Activated naive CD8-positive, alpha-beta T cell (primary cell): ENCODE data around the gene TMEM89.

Experiments used
- H3K27ac Mint-ChIP-seq: one replicate; pipeline ENCODE4 v1.8.0; 2021; ENCODE audit warnings: mixed read lengths
- H3K27me3 Mint-ChIP-seq: one replicate; pipeline ENCODE4 v1.8.0; 2021; ENCODE audit warnings: mixed read lengths
- H3K36me3 Mint-ChIP-seq: one replicate; pipeline ENCODE4 v1.8.0; 2021; ENCODE audit warnings: mixed read lengths
- H3K4me1 Mint-ChIP-seq: one replicate; pipeline ENCODE4 v1.8.0; 2021; ENCODE audit warnings: low read depth, mixed read lengths
- H3K4me3 Mint-ChIP-seq: one replicate; pipeline ENCODE4 v1.8.0; 2021; ENCODE audit warnings: mild to moderate bottlenecking, mixed read lengths
- H3K9me3 Mint-ChIP-seq: one replicate; pipeline ENCODE4 v1.8.0; 2021; ENCODE audit warnings: low read depth, mixed read lengths

The TMEM89 gene

DNA sequence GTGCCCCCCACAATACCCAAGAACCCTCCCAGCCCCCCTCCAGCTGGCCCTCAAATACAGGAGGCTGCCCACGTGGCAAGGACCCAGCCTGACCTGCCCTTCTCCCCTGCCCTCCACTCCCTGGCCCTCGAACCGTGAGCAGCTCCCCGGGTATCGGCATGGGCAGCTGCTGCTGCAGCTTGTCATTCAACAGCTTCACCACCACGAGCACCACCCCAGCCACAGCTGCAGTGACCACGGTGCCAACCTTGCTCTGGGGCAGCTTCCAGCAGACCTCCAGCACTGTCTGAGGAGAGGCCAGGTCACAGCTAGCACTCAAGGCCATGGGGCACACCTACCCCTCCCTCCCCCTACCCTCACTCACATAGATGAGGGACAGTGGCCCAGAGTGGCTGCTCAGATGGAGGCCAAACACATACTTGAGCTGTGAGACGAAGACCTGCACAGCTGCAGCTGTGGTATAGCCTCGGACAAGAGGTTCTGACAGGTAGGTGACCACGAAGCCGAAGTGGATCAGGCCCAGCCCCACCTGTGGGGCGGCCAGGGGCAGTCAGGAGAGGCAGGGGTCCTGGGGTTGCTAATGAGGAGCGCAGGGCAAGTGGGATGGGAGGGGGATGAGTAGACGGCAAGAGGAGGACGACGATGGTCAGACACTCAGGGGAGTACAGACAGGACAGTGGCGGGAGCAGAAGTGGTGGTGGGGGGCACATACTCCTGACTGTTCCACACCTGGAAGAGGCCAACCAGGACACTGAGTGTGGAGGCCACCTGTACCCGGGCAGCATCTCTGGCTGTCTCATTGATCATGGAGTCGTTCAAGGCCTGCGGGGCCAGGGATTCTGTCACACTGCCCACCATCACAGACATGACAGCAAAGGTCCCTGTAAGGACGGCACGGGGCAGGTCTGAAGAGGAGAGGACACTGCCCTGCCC is 10.2 kb upstream of the TMEM89 start:
- Mint-ChIP-seq H3K27me3 (no peaks in the 10 kb centered on the region), H3K4me3 (no peak overlapping the region), H3K4me1 (peaks cover 18% of the 10 kb centered on the region), H3K36me3 (peaks cover 3% of the 10 kb centered on the region), H3K27ac (no peak overlapping the region), H3K9me3 (no peaks in the 10 kb centered on the region)

DNA sequence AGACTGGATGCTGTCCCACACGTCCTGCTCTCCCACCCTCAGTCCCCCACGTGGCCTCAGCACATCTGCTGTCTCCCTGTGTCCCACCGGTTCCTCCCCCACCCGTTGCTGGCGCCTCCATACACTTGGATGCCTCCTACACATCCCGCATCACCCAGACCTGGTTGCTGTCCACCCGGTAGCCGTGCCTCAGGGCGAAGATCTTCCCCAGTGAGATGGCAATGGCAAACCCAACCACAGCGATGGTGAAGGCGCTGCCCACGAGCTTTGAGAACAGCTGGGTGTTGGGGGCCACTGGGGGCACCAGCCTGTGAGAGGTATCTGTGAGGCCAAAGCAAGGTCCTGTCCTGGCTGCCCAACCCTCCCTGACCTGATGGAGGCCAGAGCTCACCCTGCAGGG is 9.3 kb upstream of the TMEM89 start:
- Mint-ChIP-seq H3K9me3 (no peaks in the 10 kb centered on the region), H3K27me3 (no peaks in the 10 kb centered on the region), H3K36me3 (peaks cover 3% of the 10 kb centered on the region), H3K4me1 (peaks cover 13% of the 10 kb centered on the region), H3K4me3 (no peak overlapping the region), H3K27ac (no peak overlapping the region)

DNA sequence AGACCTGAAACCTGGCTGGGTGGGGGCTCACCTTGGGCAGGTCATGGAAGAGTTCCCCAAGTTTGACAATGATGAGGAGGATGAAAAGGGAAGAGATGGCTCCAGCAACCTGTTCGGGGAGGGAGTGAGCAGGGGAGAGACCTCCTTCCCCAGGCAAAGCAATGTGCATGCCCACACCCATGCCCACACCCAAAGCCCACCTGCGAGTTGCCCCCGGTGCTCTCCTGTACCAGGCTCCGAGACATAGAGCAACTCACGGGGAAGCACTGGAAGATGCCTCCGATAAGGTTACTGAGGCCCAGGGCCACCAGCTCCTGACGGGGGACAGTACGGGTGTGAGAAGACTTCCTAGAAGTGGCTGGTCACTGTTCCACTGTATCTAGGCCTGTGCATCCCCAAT is 8.8 kb upstream of the TMEM89 start:
- Mint-ChIP-seq H3K27ac (no peak overlapping the region), H3K27me3 (no peaks in the 10 kb centered on the region), H3K36me3 (peaks cover 3% of the 10 kb centered on the region), H3K9me3 (no peaks in the 10 kb centered on the region), H3K4me3 (no peak overlapping the region), H3K4me1 (peaks cover 11% of the 10 kb centered on the region)

DNA sequence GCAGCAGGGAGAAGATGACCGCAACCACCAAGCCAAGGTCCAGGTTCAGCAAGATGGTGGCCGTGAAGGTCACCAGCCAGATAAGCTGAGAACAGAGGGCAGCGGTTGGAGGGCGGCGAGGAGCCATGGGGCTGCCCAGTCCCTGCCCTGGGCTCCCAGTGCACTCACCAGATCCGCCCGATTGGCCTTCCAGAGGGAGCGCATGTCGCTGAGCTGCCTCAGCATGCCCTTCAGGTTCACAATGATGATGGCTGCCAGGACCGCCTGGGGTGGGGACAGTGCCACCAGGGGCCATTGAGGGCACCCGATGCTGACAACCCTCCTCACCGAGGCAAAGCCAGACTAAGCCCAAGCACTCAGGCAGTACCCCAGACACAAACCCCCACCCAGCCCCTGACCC is 8.3 kb upstream of the TMEM89 start:
- Mint-ChIP-seq H3K4me3 (no peak overlapping the region), H3K9me3 (no peaks in the 10 kb centered on the region), H3K27me3 (no peaks in the 10 kb centered on the region), H3K36me3 (peaks cover 3% of the 10 kb centered on the region), H3K27ac (no peak overlapping the region), H3K4me1 (peaks cover 11% of the 10 kb centered on the region)

DNA sequence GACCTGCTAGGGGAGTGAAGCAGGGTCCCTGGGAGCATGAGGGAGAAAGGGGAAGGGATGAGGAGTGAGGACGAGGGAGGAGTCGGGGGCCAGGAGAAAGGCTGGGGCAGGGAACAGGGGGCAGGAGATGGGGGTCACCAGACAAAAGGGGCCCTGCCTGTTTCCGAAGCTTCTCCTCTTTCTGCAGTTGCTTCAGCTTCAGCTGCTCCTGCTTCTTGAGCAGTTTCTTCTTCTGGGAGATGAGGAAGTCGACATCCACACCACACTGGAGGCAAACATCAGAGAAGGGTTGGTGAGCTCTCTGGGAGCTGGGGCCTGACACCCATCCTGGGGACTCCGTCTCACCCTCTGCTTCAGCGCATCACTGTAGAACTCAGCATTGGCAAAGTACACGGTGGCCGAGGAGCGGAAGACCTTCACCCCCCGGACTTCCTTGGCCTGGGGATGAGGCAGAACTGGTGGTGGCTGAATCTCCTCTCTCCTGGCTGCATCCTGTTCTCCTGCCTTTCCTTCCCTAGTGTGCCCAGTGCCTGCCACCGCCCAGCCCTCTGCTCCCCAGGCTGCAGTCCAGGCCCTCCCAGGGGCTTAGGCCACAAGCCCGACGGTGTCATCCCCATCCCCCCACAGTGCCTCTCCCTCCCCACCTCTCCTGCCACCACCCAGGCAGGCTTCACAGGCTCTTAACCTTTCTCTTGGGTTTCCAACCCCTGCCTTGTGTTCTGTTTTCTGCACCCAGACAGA is 6.9 kb upstream of the TMEM89 start:
- no peaks in the 10 kb centered on the region for H3K9me3 Mint-ChIP-seq
- no peaks in the 10 kb centered on the region for H3K27me3 Mint-ChIP-seq
- H3K4me3 Mint-ChIP-seq = no peak overlapping the region
- H3K27ac Mint-ChIP-seq = no peak overlapping the region
- peaks cover 3% of the 10 kb centered on the region for H3K36me3 Mint-ChIP-seq
- H3K4me1 Mint-ChIP-seq = peaks cover 16% of the 10 kb centered on the region

DNA sequence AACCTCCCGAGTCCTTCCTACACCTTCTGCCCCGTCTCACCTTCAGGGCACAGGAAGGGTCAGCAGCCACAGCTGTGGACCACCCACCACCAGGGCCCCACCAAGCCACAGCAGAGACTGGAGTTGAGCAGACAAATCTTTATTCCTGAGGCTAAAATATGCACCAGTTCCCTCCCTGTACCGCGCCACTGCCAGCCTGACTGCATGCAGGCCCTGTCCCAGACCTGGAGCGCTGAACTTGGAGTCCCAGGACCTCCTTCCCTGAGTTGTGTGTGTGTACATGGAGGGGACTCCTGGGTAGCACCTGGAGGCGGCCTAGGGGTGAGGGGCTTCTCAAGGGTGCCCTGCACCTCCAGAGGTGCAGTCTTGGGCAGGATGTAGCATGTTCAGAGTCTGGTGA is 4.0 kb upstream of the TMEM89 start:
- Mint-ChIP-seq H3K4me3 (no peak overlapping the region), H3K4me1 (peaks cover 13% of the 10 kb centered on the region), H3K36me3 (peaks cover 3% of the 10 kb centered on the region), H3K27ac (no peak overlapping the region), H3K27me3 (no peaks in the 10 kb centered on the region), H3K9me3 (no peaks in the 10 kb centered on the region)

DNA sequence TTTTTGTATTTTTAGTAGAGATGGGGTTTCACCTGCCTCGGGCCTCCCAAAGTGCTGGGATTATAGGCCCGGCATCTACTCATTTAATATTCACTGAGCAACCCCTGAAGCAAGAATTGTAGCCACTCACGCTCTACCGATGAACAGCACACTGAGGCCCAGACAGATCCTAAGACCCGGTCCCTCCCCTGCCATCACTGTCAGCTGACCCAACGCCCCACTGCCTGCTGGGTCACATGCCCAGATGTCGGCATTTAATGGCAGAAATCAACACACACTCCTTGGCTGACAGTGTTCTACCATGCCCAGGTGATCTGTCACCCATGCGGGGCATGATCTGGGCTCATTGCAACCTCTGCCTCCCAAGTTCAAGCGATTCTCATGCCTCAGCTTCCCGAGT is 3.2 kb upstream of the TMEM89 start:
- Mint-ChIP-seq H3K27me3 (no peaks in the 10 kb centered on the region), H3K27ac (no peak overlapping the region), H3K36me3 (peaks cover 3% of the 10 kb centered on the region)

DNA sequence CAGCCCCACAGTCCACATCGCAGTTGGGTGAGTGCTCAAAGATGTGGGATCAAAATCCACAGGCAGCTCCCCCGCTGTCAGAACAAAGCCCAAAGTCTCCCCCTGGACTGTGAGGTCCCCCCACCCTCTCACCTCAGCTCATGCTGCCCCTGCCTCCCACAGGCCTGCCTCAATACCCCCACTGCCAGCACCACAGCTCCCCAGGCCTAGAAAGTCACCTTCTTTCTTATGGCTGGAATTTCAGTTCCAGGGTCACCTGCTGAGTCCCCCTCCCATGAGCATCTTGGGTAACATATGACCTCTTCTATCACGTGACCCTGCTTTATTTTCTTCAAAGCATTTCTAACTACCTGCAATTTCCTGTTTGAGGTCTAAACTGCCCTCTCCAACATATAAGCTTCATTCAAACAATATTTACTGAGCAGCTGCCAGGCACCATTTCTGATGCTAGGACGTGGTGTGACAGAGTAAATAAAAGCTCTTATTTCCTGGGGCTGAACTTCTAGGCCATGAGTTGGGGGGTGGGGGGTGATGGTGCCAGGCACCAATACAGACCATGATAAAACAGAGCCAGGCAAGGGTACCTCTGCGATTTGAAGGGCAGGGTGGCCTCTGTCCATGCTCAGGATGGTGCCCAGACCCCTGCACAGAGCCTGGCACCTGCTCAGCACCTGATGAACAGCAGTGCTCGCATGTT is 2.4 kb upstream of the TMEM89 start:
- Mint-ChIP-seq H3K36me3 (peaks cover 3% of the 10 kb centered on the region), H3K4me1 (peaks cover 13% of the 10 kb centered on the region), H3K27ac (no peak overlapping the region), H3K4me3 (no peak overlapping the region), H3K9me3 (no peaks in the 10 kb centered on the region), H3K27me3 (no peaks in the 10 kb centered on the region)

More for the DNA sequence above, 3.2 kb upstream of the TMEM89 start:
- no peak overlapping the region for H3K4me3 Mint-ChIP-seq
- H3K9me3 Mint-ChIP-seq = no peaks in the 10 kb centered on the region
- H3K4me1 Mint-ChIP-seq = peaks cover 13% of the 10 kb centered on the region

DNA sequence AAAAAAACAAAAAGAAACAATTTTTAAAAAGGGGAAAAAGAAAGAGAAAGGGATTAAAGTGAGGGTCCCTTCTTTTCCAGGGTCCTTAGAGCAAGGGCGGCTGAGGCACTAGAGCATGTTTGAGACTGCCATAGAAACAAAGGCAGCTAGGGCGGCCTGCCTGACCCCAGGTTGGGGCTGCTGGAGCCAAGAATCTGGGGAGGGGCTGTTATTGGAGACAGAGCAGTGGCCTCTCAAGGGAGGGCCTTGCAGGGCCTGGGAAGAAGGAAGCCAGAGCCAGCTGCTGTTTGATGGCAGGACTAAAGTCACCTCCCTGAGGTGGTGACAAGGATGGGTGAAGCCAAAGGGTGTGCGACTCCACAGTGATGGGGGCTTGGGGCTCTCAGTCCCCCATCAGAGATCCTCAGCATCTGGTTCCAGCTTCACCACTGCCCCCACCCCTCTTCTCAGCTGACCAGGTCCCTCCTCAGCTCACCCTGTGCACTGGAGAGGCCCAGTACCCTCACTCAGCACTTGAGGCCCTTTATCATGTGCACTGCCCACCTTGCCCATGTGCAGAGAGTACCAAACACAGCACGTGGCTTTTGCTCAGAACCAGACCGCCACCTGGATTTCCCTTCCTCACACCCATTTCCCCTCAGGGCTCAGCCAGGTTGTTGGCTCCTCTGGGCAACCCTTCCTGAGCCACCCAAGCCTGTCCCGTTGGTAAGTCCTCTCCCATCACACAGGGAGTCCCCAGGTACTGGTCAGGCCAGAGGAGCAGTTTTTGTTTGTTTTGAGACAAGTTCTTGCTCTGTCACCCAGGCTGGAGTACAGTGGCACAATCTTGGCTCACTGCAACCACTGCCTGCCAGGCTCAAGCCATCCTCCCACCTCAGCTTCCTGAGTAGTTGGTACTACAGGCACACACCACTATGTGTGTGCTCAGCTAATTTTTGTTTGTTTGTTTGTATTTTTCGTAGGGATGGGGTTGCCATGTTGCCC is 1.7 kb downstream of the TMEM89 start:
- no peak overlapping the region for H3K27ac Mint-ChIP-seq
- peaks cover 6% of the 10 kb centered on the region for H3K36me3 Mint-ChIP-seq
- H3K4me1 Mint-ChIP-seq = peaks cover 12% of the 10 kb centered on the region
- H3K9me3 Mint-ChIP-seq = peaks cover 7% of the 10 kb centered on the region
- H3K4me3 Mint-ChIP-seq = no peak overlapping the region
- no peaks in the 10 kb centered on the region for H3K27me3 Mint-ChIP-seq

DNA sequence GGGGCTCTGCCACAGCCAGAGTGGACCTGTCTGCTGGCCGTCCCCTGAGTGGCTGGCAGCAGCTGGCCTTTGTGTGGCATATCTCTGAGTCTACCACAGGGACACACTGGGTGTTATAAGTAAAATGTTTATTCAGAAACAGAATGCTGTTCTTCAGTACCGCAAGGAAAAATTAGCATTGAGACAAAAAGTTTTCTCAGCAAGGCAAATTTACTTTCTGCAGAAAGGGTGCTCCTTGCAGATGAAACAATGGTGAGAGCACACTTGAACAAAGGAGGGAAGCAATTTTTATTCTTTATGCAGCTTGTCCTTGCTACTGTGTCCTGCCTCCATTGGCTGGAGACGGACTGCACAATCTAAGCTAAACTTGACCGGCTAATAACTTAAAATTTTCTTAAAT is 4.0 kb downstream of the TMEM89 start:
- Mint-ChIP-seq H3K4me3 (no peak overlapping the region), H3K27me3 (no peaks in the 10 kb centered on the region), H3K4me1 (peaks cover 8% of the 10 kb centered on the region), H3K9me3 (peaks cover 7% of the 10 kb centered on the region), H3K36me3 (peaks cover 6% of the 10 kb centered on the region), H3K27ac (no peak overlapping the region)

DNA sequence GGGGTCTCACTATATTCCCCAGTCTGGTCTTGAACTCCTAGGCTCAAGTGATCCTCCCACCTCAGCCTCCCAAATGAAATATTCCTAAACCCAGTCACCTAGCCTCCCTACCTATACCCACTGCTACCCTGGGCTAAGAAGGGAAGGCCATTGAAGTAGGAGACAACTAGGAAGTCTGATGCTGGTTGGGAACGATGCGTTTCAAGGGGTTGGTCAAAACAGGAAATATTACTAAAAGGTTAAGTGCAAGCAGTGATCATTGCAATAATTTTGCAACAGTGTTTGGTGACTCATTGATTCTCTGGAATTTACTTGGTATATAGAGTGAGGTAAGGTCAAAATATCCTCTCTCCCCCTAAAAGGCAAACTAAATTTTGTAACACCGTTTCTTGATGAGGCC is 7.5 kb downstream of the TMEM89 start:
- H3K9me3 Mint-ChIP-seq = peaks cover 7% of the 10 kb centered on the region
- H3K27me3 Mint-ChIP-seq = no peaks in the 10 kb centered on the region
- H3K4me1 Mint-ChIP-seq = peaks cover 12% of the 10 kb centered on the region

DNA sequence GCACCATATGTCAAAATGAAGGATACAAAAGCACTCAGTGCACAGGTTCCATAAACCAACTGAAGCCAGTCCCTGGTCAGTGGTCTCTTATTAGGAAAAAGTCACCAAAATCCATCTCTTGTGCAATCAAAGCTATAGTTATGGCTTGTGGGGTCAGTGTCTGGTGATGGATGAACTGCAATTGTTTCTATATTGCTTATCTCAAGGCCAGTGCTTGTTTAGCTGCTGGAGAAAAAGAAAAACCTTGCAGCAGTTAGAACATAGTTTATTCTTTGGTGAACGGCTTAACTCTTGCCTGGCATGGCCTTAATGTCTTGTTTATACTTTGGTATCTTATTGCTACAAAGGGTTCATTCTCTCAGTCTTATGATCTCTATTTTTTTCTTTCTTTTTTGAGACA is 9.3 kb downstream of the TMEM89 start:
- Mint-ChIP-seq H3K36me3 (peaks cover 6% of the 10 kb centered on the region), H3K27ac (no peak overlapping the region), H3K9me3 (peaks cover 4% of the 10 kb centered on the region), H3K4me1 (peaks cover 22% of the 10 kb centered on the region), H3K4me3 (no peak overlapping the region), H3K27me3 (no peaks in the 10 kb centered on the region)

More for the DNA sequence above, 7.5 kb downstream of the TMEM89 start:
- H3K36me3 Mint-ChIP-seq = peaks cover 6% of the 10 kb centered on the region
- peak overlapping the region; percentile 89 for H3K27ac Mint-ChIP-seq
- peak overlapping the region; percentile 25 for H3K4me3 Mint-ChIP-seq

DNA sequence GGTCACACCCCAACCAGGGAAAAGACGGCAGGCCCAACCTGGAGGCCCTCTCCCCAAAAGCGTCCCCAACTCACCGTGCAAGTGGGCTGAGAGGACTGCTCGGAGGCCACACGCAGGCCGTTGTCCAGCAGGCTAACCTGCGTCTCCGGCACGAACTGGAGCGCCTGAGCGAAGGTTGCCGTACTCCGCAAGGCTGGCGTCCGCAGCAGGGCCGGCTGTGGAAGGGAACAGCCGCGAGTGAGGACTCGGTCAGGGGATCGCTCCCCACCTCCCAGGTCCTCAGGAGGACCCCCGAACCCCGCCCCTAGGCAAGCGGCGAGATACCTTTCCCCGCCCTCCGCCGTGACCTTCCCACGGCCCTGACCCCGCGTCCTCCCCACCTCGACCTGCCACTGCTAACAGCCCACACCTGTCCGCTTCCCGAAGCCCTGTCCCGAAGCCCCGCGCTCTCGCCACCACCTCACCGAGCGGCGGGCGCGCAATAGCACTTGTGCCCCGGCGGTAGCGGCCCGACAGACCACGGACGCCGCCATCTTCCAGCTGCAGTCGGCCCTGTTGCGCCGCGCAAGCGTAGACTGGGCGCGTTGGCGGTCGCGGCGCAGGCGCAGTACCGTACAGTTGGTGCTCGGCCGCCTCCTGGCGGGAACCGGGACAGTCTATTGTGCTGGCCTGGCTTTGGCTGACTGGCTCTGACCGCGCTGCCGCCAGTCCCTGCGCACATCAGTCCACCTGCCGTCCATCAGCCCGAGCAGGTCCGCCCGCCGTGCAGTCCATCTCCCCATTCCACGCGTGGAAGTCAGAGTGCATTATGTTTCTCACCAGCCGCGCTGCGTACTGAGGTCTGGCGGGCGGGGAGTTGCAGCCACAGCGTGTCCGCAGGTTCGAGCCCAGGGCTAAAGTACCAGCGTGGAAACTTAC is 12.2 kb downstream of the TMEM89 start, which contains the start of gene UQCRC1:
TSS of gene UQCRC1 (minus strand) at position 559 of the 918 bp plus-strand sequence. CDS start at position 533, 26 bp downstream.
- H3K4me3 Mint-ChIP-seq = peak within 1 kb of the TSS; percentile 99
- peaks cover 21% of the 10 kb centered on the region for H3K4me1 Mint-ChIP-seq
- H3K36me3 Mint-ChIP-seq = peaks cover 3% of the 10 kb centered on the region
- H3K27me3 Mint-ChIP-seq = no peaks in the 10 kb centered on the region
- no peaks in the 10 kb centered on the region for H3K9me3 Mint-ChIP-seq
- peak within 1 kb of the TSS; percentile 97 for H3K27ac Mint-ChIP-seq
